GM18498 (cell line): Measurements from ENCODE around the gene KIAA1191.
A peak's percentile ranks its signal among the peaks of the same experiment; 100 is the strongest.

Experiments used
- ATAC-seq: cut with Tn5 transposase; IDR thresholded peaks from one replicate; pipeline ENCODE4 v1.9.1; 2021; ENCODE audit warnings: mild to moderate bottlenecking, moderate library complexity; ENCODE audit not compliant: unreplicated experiment

The KIAA1191 gene

DNA sequence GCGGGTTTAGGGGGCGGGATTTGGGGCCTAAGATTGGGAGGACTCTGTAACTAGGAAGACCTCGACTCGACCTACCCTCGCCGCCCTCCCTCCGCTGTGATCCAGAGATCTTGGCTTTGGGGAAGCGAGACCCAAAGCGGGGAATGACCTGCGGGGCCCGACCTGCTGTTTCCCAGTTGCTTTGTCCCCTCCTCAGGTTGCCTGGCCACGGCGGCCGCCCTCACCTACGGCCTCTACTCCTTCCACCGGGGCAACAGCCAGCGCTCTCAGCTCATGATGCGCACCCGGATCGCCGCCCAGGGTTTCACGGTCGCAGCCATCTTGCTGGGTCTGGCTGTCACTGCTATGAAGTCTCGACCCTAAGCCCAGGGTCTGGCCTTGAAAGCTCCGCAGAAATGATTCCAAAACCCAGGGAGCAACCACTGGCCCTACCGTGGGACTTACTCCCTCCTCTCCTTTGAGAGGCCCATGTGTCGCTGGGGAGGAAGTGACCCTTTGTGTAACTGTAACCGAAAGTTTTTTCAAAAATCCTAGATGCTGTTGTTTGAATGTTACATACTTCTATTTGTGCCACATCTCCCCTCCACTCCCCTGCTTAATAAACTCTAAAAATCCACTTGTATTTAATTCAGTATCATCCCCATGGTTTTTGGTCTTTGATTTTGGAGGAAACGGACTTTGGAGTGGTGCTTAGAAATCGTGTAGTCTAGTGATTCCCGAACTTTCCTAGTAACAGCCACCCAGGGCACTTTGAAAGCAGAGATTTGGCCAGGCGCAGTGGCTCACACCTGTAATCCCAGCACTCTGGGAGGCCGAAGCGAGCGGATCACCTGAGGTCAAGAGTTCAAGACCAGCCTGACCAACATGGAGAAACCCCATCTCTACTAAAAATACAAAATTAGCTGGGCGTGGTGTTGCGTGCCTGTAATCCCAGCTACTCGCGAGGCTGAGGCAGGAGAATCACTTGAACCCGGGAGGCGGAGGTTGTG, 27.9 kb upstream of the KIAA1191 start:
- peak; percentile 30 for ATAC-seq

DNA sequence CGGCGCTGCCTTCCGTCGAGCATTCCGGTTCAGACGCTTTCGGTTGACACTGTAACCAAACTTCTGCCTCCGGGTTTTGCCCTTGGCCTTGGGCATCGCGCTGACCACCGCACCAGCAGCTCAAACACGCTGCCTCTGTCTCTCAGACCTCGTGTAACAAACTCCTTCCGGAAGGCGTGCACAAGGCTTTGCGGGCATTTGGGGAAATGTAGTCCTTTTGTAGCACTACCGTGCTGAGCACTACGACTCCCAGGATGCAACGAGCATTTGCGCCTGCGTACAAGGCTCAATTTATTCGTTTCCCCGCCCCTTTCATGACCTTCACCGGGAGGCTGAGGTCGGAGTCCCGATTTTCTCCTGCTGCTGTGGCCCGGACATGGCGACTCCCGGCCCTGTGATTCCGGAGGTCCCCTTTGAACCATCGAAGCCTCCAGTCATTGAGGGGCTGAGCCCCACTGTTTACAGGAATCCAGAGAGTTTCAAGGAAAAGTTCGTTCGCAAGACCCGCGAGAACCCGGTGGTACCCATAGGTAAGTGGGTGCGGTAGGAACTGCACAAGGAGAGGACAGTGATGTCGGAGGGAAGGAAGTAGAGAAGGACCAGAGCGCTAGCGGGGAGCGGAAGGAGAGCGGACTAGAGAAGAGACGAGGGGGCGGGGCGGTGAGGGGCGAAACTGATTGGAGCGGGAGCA, 27.0 kb upstream of the KIAA1191 start, which contains the start of the genes HIGD2A and NOP16:
HIGD2A (plus strand) TSS at position 308 of the 691 bp plus-strand sequence; CDS start at position 377, 69 bp downstream.
NOP16 (minus strand) TSS at position 155 of the 691 bp plus-strand sequence; CDS start at position 96, 59 bp downstream.
- ATAC-seq = peak; percentile 90

DNA sequence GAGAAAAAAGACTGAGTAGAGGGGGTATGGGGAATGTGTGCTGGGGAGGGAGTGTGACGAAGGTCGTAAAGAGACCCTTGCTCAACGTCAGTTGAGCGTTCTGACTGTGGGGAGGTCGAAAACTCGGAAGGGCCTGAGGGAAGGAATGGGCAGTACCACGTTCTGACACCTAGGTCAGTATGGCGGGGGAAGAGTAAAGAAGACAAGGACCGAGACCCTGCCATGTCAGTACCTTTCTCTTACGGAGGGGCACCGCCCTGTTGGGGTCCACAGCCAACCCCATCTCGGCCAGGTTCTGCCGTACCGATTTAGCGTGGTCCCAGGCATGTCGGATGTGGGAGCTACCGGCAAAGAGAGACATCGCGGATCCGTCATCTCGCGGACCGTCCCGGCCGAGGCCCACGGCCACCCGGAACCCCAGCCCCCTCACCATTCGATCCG, 26.5 kb upstream of the KIAA1191 start:
- ATAC-seq = no peak

DNA sequence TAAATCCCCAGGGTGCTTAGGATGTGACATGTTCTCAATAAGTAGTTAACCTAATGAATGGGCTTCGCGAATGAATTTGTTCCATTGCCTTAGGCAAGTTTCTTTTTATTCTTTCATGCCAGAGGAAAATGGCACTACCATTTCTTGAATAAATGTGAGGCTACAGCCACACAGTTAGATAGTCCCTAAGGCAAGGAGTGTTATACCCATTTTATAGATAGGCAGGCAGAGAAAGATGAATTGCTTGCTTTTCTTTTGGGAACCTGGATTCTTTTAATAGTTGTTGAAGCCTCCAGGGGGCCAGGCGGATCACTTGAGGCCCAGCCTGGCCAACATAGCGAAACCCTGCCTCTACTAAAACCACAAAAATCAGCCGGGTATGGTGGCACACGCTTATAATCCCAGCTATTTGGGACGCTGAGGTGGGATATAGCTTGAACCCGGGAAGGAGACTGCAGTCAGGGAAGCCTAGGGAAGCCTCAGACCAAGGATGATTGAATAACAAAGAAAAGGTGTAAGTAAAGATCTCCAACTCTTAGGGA, 25.9 kb upstream of the KIAA1191 start:
- ATAC-seq = no peak

DNA sequence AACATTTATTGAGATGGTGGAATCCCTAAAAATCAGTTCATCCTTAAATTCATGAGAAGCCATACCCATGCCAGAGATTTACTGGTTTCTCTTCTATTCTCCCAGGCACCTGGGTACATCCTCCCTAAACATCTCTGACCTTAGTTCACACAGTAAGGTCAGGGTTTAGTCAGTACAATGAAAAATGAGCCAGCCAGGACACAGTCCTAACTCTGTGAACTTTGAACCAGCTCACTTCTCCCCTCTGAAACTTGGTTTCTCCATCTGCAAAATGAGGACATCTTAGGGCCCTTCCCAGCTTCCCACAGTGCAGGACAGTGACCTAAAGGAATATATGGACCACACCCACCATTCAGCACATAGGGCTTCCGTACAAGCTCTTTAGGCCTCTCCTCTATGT, 24.9 kb upstream of the KIAA1191 start:
- ATAC-seq = no peak

DNA sequence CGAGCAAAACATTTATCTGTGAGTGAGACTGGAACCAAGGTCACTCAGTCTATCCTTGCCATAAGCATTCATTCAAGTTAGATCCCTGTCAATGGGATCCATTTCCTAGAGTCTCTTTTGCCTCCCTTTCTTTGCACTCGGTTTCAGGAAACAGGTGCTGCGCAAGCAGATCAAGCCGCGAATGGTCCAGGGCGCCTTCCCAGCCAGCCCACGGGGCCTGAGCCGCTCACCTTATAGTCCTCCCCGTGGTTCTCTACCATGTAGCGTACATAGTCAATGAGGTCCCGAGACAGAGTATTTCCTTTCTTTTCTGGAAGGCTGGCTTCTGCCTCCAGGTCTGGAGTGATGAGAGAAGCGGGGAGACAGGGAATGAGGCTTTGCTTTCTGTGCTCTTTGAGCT, 23.4 kb upstream of the KIAA1191 start:
- ATAC-seq = no peak

DNA sequence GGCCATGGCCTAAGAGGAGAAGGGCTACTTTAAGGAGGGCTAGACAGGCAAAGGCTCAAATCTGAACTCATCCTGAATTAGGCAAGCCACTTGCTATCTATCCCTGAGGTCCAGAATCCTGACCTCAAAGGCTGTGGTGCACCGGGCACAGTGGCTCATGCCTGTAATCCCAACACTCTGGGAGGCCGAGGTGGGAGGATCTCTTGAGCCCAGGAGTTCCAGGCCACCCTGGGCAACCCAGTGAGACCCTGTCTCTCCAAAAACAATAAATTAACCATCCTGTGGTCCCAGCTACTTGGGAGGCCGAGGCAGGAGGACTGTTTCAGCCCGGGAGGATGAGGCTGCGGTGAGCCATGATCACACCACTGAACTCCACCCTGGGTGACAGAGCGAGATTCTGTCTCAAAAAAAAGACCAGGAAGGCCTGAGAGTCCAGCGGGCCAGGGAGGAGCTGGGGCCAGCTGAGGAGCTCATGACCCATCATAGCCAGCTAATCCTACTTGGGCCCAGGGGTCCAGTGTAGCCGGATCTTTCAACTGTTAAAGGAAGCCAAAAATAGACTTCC, 22.9 kb upstream of the KIAA1191 start:
- no peak for ATAC-seq

DNA sequence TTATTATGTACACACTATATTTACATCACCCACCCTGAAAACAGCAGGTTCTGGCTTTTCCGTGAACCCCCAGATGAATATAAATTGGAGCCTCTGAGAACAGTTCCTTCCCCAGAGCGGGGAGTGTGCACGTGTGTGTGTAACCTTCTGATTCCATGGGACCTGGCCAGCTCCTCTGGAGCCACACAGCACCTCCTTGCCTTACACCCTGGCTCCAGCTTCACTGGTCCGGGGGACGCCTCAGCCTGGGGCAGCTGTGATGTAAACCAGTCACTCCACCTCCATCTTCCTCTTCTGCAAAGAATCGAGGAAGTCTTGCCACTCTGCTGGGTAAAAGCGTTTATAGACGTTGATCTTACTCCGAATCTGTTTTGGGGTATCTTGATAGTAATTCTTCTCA, 22.4 kb upstream of the KIAA1191 start:
- no peak for ATAC-seq

DNA sequence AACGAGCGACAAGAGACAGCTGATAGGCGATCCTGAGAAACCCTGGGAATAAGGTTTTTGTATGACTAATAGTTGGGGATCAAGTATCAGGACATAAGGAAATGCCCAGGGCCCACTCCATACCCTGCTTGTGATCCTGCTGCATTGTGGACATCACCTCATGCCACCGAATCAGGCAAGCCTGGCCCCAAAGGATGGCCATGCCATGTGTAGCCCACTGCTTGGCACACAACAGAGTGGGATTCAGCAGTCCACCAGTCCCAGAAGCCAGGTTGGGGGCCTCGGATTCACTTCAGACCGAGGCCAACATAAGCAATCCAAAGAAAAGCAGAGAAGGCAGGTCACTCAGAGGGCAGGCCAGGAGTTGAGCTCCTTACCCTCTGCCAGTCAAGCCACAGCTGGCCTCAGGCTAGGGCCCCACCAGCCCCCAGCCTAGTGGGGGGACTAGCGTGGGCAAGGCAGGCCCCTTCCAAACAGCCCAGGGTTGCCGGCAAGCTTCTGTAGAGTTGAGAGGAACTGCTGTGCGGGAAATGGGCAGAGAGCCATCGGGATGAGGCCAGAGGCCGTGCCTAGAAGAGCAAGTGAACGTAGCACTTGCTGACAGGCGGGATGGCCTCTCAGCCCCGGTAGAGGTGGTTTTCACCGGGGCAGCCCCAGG, 21.8 kb upstream of the KIAA1191 start:
- ATAC-seq = no peak

DNA sequence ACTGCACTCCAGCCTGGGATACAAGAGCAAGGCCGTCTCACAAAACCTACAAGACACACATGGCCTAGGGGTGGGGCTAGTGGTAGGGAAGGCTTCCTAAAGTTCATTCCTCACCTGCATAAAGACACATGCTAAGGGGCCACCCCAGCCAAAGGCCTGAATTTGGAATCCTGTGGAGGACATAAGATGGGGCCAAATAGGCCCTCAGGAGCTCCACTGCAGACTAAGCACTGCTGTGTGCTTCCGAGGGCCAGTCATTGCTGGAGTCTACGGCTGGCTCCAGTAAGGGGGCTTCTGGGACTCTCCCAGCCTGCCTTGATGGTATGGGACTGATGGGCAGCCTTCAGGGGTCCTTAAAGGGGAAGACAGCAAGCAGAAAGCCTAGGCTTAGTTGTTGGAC, 21.2 kb upstream of the KIAA1191 start:
- no peak for ATAC-seq

DNA sequence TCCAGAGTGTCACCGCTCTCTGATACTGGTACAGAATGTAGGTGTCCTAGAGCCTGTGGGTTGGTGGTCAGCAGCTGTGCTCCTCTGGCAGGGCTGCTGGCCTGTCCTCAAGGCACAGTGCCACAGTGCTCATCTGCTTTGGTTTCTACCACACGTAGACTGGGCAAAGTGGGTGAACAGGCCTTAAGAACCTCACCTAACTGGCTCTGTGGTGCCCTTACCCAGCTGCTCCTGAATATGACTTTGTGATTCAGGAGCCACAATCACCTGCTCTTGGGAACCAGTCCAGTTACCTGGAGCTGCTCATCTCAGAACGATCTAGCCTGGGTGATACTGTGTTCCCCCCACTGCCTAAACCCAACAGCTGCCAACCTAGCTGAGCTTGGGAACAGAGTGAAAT, 20.4 kb upstream of the KIAA1191 start:
- ATAC-seq = no peak

DNA sequence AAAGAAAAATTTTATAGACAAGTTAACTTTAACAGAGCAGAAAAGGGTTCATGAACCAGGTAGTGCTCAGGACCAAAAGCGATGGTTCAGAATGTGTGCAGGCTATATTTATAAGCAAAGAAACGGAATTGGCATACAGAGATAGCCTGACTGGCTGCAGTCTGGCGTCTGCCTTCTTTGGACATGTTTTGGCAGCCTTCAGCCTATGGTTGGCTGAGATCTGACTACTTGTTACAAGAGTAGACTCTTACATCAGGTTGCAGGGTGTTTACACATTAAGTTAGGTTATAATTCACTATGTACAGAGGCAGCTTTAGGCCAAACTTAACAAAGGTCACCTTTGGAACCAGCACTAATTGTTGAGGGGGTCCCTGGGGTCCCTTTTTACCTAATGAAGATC, 19.9 kb upstream of the KIAA1191 start:
- no peak for ATAC-seq

DNA sequence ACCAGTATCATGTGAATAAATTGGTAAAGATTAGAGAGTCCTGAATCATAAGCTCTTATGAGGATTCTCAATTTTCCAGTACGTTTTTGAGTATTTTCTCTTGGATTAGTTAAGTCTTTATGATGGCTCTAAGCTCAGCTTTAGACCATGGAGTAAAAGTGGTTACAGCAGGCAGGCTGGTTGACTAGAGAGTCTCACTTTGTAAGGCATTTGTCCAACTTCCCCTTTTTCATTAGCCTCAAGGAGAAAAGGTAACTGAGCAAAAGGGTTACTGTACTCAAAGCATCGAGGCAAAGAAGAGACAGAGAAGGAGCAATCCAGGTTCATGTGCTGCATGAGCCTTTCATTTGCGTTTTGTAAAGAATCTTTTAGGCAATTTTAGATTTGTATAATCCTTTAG, 18.3 kb upstream of the KIAA1191 start:
- ATAC-seq = peak; percentile 51

DNA sequence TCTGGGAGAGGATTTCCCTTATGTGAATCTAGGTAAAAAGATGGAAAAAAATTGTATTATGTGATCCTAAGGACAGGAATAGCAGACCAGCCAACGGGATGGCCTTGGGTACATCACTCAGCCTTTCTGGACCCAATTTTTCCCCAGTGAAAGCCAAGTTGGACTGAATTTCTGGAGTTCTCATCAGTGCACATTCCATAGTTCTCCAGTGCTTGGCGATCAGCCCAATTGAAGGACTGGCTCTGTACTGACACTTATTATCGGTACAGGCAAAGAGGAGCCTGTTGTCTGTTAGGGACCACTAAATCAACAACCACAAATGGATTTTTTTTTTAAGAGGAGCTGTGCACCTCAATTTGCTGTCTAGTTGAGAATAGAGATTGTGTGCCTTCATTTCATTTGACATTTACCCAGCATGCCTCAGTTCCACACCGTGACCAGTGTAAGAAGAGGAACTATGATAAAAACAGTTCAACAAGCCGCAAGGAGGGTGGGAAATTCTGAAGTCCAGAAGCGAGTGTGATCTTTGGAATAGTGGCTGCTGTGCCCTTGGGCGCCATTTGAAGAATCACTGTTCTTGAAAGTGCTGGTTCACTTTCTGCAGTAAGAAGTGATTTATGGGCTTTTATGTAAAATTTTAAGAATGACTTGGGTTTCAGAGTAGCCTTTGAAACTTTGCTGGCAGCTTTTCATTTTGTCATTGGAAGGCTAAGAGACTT, 11.7 kb upstream of the KIAA1191 start:
- ATAC-seq = no peak

DNA sequence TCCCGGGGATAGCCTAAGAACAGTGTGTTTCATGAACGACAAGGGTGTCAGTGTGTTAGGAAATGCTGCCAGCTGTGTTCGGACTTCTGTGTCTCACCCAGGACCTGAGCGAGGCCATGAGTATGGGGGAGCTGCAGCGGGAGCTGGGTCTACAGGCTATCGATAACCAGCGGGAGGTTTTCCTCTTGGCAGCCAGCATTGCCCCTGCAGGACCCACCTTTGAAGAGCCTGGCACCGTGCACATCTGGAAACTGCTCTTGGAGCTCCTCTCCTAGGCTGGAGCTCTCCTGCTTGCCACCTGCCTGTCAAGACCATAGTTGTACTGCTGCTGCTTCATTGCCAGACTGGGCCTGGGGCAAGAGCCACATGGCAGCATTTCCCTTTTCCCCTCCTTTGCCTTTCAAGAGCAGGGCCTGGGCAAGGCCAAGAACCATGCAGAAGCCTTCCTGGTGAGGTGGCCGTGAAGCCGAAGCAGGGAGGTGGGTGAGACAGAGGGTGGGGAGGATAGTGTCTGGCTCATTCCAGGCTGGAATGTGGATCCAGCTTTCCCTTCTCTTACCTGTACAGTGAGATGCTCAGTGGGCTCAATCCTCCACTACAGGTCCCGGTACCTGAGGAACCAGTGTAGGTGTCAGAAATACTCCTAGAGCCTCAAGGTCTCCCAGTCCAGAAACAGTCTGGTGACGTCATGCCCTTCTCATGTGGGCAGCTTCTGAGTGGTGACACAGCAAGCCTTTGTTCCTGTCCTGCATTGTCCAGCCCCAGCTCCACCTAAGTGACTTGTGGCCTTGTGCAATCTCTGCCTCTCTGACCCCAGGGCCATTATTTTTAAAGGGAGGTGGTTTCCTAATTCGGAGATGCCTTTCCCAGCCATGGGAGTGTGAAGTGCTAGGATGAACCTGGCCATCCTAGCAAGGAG, 10.3 kb upstream of the KIAA1191 start:
- ATAC-seq = no peak

DNA sequence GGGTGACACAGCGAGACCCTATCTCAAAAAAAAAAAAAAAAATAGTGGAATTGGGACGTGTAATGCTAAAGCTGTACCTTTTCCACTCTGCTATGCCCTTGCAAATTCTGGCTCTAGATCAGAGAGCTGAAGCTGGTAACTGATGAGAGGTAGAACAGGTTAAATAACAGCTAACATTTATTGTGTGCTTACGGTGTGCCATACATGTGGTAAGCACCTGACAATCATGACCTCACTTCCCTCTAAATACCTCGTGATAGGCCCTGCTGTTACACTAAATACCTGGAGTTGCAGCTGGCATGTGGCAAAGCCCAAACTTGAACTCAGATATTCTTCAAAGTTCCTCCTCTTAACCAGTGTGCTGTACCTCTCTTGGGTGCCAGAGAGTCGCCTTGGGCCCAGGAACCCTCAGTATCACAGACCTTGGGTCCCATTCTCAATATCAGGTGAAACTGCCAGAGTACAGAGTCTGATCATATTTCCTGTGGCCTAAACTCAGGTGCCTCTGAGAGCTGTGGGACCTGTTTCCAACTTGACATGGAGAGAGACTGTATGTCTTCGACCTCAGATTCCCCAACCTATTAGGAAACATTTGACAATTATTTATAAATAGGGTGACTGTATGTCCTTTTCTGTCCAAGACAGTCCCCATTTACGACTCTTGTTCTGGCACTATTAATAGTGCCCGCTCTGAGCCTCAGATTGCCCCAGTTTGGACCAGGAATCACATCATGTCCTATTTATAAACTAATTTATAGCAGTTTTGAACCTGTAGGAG, 8.6 kb upstream of the KIAA1191 start:
- ATAC-seq = no peak

DNA sequence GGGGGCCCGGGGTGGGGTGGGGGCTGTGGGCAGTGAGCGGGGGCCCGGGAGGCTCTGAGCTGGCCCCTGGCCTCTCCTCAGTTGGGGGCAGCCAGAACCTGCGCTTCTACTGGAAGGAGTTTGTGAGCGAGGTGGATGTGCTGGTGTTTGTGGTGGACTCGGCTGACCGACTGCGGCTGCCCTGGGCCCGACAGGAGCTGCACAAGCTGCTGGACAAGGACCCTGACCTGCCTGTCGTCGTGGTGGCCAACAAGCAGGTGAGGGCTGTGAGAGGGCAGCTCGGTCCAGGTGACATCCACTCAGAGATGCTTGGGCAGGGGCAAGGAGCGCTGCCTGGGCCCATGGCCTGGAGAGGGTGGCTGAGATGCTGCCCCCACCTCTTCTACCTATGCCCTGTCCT, 7.2 kb upstream of the KIAA1191 start:
- ATAC-seq = no peak

DNA sequence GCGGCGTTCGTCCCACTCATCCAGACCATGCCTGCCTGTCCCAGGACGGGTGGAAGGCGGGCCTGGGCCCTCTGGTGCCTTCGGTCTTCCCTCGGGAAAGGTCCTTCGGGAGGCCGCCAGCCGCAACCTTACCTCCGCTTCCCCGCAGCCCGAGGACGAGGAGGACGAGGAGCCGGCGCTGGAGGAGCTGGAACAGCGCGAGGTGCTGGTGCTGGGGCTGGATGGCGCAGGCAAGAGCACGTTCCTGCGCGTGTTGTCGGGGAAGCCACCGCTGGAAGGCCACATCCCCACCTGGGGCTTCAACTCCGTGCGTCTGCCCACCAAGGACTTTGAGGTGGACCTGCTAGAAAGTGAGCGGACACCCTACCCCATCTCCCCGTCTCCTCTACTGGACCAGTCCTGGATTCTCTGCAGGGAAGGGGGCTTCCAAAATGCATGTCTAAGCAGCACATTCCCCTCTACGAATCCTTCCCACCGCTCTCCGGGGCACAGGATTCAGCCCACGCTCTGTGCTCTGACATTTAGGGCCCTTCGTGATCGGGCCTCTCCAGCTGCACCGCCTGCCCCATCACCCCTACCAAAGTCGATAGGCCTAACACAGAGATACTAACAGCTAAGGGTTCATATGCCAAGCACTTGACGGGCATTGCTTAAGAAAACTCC, 4.8 kb upstream of the KIAA1191 start:
- no peak for ATAC-seq
